ENCODE results near the gene MMP11. TPM values are rescaled to one million over a fixed set of nuclear protein-coding genes. Genes with fewer than 3 reads are reported as not detected.

MMP11 gene
- total and polyA plus RNA-seq, 4 donors, result 4.3 to 7.7 (median 6.6) TPM

Other genes starting within 250 kb of the MMP11 start
- 1 to 10 TPM in 1 of 2 donors, under 1 TPM in 1; 0.28 to 1.1 TPM for gene IGLL1, start 192.6 kb upstream of the MMP11 start, total RNA-seq
- gene IGLL1, start 192.6 kb upstream of the MMP11 start, polyA plus RNA-seq (ENCODE audit: insufficient read length in 2 of 2), result under 1 TPM in 1 of 2 donors, not detected in 1; 0.33 TPM
- gene DRICH1, start 140.5 kb upstream of the MMP11 start, total RNA-seq, result under 1 TPM; 0.20 to 0.88 TPM
- gene DRICH1, start 140.5 kb upstream of the MMP11 start, polyA plus RNA-seq (ENCODE audit: insufficient read length in 2 of 2), result 1 to 10 TPM; 1.5 to 3.8 TPM
- 1 to 10 TPM in 1 of 2 donors, under 1 TPM in 1; 0.33 to 3.7 TPM for gene RGL4, start 81.8 kb upstream of the MMP11 start, total RNA-seq
- 1 to 10 TPM; 2.9 to 4.2 TPM for gene RGL4, start 81.8 kb upstream of the MMP11 start, polyA plus RNA-seq (ENCODE audit: insufficient read length in 2 of 2)
- gene ZNF70, start 21.7 kb upstream of the MMP11 start, total RNA-seq, result 10 to 100 TPM in 1 of 2 donors, 1 to 10 TPM in 1; 5.8 to 11.2 TPM
- gene ZNF70, start 21.7 kb upstream of the MMP11 start, polyA plus RNA-seq (ENCODE audit: insufficient read length in 2 of 2), result 1 to 10 TPM; 4.3 to 9.5 TPM
- gene VPREB3, start 18.4 kb upstream of the MMP11 start, total RNA-seq, result under 1 TPM in 1 of 2 donors, not detected in 1; 0.33 TPM
- gene VPREB3, start 18.4 kb upstream of the MMP11 start, polyA plus RNA-seq (ENCODE audit: insufficient read length in 2 of 2), result 1 to 10 TPM in 1 of 2 donors, under 1 TPM in 1; 0.89 to 1.2 TPM
- gene C22orf15, start 9.9 kb upstream of the MMP11 start, total RNA-seq, result 1 to 10 TPM in 1 of 2 donors, under 1 TPM in 1; 0.89 to 4.9 TPM
- gene C22orf15, start 9.9 kb upstream of the MMP11 start, polyA plus RNA-seq (ENCODE audit: insufficient read length in 2 of 2), result 1 to 10 TPM; 2.4 to 3.5 TPM
- gene CHCHD10, start 4.9 kb upstream of the MMP11 start, total RNA-seq, result 10 to 100 TPM; 10.6 to 39.8 TPM
- gene CHCHD10, start 4.9 kb upstream of the MMP11 start, polyA plus RNA-seq (ENCODE audit: insufficient read length in 2 of 2), result 10 to 100 TPM; 92.1 to 97.3 TPM
- 10 to 100 TPM; 29.5 to 81.3 TPM for gene SMARCB1, start 14.1 kb downstream of the MMP11 start, total RNA-seq
- gene SMARCB1, start 14.1 kb downstream of the MMP11 start, polyA plus RNA-seq (ENCODE audit: insufficient read length in 2 of 2), result 100 to 1,000 TPM; 183 to 186 TPM
- gene DERL3, start 66.2 kb downstream of the MMP11 start, total RNA-seq, result 1 to 10 TPM in 1 of 2 donors, under 1 TPM in 1; 0.50 to 3.6 TPM
- gene DERL3, start 66.2 kb downstream of the MMP11 start, polyA plus RNA-seq (ENCODE audit: insufficient read length in 2 of 2), result 1 to 10 TPM; 4.5 to 5.3 TPM
- 10 to 100 TPM; 17.4 to 19.9 TPM for gene SLC2A11, start 85.0 kb downstream of the MMP11 start, total RNA-seq
- 10 to 100 TPM; 24.9 to 44.3 TPM for gene SLC2A11, start 85.0 kb downstream of the MMP11 start, polyA plus RNA-seq (ENCODE audit: insufficient read length in 2 of 2)
- gene MIF, start 121.5 kb downstream of the MMP11 start, total RNA-seq, result 100 to 1,000 TPM in 1 of 2 donors, 10 to 100 TPM in 1; 81.1 to 471 TPM
- gene MIF, start 121.5 kb downstream of the MMP11 start, polyA plus RNA-seq (ENCODE audit: insufficient read length in 2 of 2), result 100 to 1,000 TPM; 412 to 473 TPM
- gene GSTT2B, start 188.3 kb downstream of the MMP11 start, total RNA-seq, result 1 to 10 TPM; 1.1 to 5.5 TPM
- gene GSTT2B, start 188.3 kb downstream of the MMP11 start, polyA plus RNA-seq (ENCODE audit: insufficient read length in 2 of 2), result 10 to 100 TPM in 1 of 2 donors, 1 to 10 TPM in 1; 8.4 to 10.2 TPM
- 1 to 10 TPM in 1 of 2 donors, under 1 TPM in 1; 0.20 to 1.6 TPM for gene DDTL, start 194.0 kb downstream of the MMP11 start, total RNA-seq
- 1 to 10 TPM; 5.3 to 7.5 TPM for gene DDTL, start 194.0 kb downstream of the MMP11 start, polyA plus RNA-seq (ENCODE audit: insufficient read length in 2 of 2)
- 10 to 100 TPM; 66.7 to 96.9 TPM for gene DDT, start 201.6 kb downstream of the MMP11 start, total RNA-seq
- 100 to 1,000 TPM in 1 of 2 donors, 10 to 100 TPM in 1; 97.8 to 104 TPM for gene DDT, start 201.6 kb downstream of the MMP11 start, polyA plus RNA-seq (ENCODE audit: insufficient read length in 2 of 2)
- gene GSTT2, start 207.3 kb downstream of the MMP11 start, total RNA-seq, result under 1 TPM in 1 of 2 donors, not detected in 1; 0.44 TPM
- gene GSTT2, start 207.3 kb downstream of the MMP11 start, polyA plus RNA-seq (ENCODE audit: insufficient read length in 2 of 2), result under 1 TPM in 1 of 2 donors, not detected in 1; 0.45 TPM
- not detected for gene GSTT4, start 232.6 kb downstream of the MMP11 start, total RNA-seq
- gene GSTT4, start 232.6 kb downstream of the MMP11 start, polyA plus RNA-seq (ENCODE audit: insufficient read length in 2 of 2), result not detected
- 10 to 100 TPM; 51.0 to 55.5 TPM for gene CABIN1, start 238.5 kb downstream of the MMP11 start, total RNA-seq
- 10 to 100 TPM; 74.8 to 93.5 TPM for gene CABIN1, start 238.5 kb downstream of the MMP11 start, polyA plus RNA-seq (ENCODE audit: insufficient read length in 2 of 2)

All from spinal cord (tissue), 4 donors.